Measurements from ENCODE around the gene FNTB.
A peak's percentile ranks its signal among the peaks of the same experiment; 100 is the strongest.
"Not testable (repeated sequence)": the region's sequence is repeated elsewhere in the genome, so short reads cannot be mapped to it uniquely, and the experiment has no call there.

The FNTB gene

DNA sequence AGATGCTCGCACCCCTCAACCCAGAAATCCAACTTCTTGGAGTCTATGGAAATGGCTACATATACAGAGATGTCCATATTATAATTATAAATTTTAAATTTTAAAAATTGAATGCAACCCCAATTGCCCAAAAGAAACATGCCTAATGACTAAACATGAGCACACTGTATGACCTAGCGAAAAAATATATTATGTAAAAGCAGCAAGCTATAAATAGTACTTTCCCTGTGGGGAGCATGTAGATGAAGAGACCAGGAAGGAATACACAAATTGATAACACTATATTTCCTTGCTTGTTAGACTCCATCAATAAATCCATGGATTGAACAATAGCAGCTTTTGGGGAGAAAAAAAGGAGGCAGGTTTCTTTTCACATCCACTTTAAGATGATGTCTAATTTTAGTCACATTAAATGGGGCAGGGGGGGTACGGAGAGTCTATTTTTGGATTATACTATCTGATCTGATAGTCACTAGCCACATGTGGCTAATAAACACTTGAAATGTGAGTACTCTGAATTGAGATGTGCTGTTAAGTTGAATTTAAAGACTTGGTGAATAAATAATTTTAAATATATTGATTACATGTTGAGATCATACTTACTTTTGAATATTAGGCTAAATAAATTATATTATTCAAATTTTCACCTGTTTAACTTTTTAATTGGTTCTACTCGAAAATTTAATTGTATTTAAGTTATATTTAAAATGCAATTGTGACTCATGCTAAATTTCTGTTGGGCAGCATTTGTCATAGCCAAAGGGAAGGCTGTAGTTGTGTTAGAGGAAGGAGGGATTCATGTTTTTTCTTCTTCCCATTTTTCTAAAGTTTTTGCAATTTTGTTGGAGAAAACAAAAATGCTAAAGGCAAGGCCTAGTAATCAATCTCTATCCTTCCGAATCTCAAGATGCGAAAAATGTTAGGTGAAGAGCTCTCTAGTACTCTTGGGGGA lies 98.1 kb downstream of the FNTB start:
- no peak for DNase-seq (ENCODE audit: low read depth in 2 of 2)

DNA sequence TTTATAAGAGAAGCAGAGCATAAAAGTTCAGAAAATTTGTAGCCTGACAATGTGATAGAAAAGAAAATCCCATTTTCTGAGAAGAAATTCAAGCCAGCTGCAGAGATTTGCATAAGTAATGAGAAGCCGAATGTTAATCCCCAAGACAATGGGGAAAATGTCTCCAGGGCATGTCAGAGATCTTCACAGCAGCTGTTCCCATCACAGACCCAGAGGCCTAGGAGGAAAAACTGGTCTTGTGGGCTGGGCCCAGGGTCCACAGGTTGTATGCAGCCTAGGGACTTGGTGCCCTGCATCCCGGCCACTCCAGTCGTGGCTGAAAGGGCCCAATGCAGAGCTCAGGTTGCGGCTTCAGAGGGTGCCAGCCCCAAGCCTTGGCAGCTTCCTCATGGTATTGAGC lies 100.0 kb downstream of the FNTB start:
- DNase-seq (ENCODE audit: low read depth in 2 of 2) = not testable (repeated sequence)

DNA sequence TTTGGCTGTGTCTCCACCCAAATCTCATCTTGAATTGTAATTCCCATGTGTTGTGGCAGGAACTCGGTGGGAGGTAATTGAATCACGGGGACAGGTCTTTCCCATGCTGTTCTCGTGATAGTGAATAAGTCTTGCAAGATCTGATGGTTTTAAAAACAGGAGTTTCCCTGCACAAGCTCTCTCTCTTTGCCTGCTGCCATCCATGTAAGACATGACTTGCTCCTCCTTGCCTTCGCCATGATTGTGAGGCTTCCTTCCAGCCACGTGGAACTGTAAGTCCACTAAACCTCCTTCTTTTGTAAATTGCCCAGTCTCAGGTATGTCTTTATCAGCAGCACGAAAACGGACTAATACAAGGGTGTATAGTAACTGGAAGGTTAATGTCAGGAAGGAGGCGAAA lies 101.1 kb downstream of the FNTB start:
- DNase-seq (ENCODE audit: low read depth in 2 of 2) = not testable (repeated sequence)

DNA sequence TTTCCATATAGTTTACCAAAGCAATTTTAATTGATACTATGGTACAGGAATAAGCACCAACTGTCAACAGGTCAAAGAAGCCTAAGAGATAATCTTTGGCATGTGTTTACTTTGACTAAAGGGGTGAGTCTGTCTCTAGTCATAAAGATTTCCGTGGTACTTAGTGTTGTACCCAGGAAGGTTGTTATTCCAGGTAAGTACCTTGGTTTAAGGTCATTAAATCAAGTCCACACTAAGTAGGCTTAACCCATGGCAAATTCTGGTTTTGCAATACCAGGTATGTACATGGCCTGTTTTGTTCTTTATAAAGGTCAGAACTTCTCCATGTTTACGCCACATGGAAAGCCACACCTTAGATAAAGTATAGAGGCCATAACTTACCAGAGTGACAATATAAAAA lies 105.7 kb downstream of the FNTB start:
- DNase-seq (ENCODE audit: low read depth in 2 of 2) = no peak

DNA sequence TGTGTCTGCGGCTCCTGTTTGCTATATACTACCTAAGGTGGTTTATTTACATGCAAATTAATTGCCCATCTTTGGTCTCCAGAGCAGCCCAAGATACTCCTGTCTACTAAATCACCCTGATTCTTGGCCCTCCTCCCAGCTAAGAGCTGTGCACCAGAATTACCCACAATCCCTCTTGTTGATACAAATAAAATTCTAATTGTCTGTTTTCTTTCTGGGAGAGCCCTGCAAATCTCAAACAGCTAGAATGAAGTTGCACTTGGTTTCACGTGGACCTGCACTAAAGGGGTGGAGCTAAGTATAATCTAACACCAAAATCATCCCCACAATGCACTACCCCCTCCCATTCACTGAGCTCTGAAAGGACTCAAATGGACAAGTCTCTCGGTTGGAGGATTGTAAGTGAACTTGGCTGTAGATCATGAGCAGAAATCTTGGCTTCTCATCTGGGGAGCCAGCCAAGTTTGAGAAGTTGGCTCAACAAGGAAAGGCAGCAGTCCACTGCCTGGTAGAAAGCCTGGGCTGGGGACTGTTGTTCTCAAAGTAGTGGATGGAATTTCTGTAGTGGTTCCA lies 109.0 kb downstream of the FNTB start:
- no peak for DNase-seq (ENCODE audit: low read depth in 2 of 2)

DNA sequence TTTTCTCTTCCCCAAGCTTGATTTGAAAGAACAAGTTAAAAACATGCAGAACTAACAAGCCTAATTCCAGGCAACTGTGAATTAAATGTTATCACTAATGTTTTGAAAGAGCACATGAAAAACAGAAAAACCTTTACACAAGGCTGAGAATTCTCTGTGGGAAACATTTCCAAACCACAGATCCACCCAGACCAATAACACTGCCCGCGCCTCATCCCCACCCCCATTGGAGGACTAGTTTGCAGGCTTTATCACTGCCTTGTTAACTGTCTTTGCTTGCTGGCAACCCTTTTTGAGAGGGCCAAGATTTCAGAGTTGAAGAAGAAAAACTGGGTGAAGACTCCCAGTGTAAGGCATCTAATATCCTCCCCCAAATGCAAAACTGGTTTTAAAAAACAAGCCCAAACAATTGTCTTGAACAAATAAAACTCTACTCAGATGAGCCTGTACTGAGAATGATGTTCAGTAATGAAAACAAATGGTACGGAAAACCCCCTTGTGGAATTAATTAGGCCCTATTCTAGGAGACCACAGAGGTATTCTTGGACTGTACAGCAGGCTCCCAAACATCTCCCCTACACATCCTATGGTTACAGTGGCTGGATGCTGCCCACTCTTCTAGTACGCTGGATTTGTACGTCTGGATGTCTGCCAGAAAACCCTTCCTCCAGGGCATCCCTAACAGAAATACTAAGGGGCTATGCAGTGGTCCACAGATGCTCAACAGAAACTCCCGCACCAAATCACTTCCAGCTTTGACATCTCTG lies 109.8 kb downstream of the FNTB start:
- no peak for DNase-seq (ENCODE audit: low read depth in 2 of 2)

DNA sequence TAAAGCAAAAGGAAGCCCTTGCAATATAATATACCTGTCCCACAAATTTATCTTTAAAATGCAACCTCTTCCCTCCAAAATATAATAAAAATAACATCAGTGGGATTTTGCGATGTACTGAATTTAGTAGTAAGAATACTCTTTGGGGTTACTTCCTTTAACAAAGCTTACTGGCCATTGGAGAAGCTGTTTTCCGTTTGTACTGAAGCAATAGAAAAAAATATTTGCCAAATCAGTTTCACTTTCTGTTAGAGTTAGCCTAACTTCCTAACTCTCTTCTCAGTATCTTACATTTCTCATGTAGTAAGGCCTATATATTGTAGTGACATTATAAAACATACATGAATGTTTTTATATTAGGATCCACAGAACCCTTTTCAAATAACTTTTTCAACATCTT lies 111.9 kb downstream of the FNTB start:
- no peak for DNase-seq (ENCODE audit: low read depth in 2 of 2)

DNA sequence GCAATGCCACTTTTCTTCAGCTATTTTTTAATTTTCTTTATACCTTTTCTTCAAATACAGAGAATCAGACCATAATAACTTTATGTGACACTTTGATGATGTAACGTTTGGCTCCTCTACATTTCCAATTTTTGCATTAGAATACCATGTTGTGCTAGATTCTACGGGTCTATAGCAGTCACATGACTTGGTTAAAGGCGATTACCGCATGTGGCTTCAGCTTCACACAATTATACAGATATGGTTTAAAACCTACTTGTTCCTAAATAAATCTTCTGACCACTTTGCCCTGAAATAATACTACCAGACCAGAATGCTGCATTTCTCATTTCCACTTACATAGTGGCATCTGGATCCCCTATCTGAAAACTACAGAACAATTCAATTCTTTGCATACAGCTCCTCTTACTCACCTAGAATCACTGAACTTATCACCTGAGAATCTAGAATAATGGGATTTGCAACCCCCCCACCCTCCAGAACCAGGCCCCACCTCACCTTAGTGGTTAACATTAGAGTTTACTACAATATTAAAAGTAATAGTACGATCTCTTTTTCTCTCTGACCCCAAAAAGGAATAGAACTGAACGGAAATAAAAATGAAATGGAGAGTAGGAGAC lies 114.3 kb downstream of the FNTB start:
- no peak for DNase-seq (ENCODE audit: low read depth in 2 of 2)

DNA sequence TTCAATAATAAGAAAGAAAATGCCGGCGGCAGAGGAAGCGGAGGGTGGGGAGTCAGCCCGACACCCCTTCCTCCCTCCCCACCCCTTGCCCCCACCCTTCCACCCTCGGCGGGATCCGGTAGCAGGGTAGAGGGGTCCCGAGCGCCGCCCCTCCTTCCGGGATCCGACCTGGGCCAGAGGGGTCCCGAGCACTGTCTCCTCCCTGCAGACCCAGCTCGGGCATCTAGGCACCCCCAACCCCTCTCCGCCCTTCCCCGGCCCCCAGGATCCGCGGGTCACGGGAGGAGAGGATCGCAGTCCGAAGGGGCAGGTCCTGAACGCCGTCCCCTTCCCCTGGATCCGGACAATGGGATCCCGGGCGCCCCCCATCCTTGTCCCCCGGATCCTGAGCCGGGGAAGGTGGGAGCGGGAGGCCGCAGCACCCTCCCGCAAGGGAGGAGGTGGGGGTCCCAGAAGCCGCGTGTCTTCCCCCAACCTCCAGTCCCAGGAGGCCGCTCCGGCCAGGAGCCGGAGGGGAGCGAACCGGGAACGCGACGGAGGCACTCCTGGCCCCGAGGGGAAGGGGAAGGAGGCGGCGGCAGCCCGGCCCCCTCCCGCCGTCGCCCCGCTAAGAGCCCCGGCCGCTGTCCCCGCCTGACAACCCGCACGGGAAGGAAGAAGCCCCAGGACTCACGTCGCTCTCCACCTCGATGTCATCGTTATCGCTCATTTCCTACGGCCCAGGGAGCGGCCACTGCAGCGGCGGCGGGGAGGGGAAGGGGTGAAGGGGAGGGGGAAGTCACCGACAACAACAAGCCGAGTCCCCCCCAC lies 115.1 kb downstream of the FNTB start:
- DNase-seq (ENCODE audit: low read depth in 2 of 2) = peak; percentile 15 to 29

DNA sequence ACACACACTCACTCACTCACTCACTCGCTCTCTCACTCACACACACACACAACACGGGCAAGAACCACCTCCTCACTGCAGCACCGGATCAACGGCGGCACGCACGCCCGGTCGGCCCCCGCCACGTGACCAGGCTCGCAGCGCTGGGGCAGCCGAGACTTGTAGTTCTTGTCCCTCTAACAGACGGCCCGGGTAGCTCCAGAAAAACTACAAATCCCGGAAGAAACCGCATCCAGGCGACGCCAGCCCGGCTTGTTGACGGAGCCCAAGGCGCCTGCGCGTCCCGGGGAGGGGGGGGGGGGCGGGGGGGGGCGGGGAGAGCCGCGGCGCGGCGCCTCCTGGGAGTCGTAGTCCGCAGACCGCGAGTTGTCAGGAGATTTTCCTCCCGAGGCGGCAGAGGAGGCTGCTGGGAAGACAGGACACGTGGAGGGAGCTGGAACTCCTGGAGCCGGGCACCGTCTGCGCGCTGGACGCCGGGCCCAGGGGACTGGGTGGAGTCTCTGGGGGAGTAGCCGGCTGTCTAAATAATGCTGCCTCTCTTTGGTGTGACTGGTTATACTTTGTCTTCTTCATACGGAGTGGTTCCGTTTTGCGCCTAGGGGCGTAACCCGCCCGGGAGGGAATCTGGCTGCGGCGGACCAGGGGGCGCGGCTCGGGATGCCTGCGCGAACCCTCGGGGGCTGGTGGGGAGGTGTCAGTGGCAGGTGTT lies 115.9 kb downstream of the FNTB start, which contains the start of gene MAX:
Gene MAX, minus strand, starts transcription at position 77 of the 709 bp plus-strand sequence. CDS start 178 bp downstream, outside the sequence.
- DNase-seq (ENCODE audit: low read depth in 2 of 2) = peak; percentile 93 to 95

DNA sequence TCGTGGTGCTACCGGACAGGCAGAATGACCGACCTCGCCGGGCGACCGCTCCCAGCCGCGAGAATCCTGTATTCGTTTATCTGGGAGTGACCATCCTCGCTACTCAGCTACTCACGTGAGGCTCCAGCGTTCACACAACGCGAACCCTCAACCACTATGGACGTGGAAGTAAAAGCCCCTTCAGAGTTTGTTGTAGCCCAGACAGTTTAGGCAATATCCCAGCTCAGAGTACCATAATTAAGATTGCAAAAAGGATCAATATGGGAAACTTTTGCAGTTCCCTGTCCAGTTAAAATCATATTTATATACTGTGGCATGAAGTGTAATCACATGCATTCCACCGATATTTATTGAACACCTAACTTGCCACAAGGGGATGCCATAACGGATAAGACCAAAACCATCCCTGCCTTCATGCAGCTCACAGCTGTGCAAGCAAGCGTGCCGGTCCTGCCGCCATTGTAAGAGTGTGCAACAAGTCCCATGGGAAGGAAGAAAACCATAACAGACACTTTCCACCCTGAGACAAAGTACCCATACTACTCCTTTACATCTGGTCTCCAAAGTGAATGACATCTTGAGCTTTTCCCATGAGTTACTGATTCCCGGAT lies 116.6 kb downstream of the FNTB start:
- no peak for DNase-seq (ENCODE audit: low read depth in 2 of 2)

DNA sequence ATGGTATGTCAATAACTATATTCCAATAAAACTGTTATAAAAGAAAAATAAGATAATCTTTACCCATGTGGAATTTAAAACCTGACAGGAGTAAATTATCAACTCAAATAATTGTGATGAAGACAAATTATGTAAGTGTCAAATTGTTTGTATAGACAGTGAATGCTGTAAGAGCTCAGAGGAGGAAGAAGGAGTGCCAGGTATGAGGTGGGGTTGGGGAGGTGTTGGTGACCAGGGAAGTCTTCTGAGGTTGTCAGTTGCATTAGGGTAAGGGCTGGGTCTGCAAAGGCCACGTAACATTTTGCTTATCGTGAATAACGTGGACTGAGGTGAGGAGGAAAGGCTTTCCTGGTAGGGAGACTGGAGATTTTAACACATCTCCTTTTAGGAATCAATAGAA lies 118.1 kb downstream of the FNTB start:
- no peak for DNase-seq (ENCODE audit: low read depth in 2 of 2)

DNA sequence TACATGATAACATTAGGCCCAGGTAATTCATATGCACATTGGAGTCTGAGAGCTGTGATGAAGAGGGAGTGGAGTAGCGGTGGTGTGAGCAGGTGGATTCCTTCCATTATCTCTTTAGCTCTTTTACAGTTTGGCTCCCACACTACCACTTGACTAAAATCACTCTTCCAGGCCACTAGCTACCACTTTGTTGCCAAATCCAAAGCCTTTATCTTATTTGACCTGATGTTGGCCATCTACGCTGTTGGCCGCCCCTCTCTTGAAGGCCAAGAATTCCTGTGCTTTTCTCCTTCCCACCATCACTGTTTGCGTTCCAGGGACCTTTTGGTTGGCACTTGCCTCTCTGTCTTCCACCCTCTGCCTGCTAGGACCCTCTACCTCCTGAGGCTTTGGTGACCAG lies 119.6 kb downstream of the FNTB start:
- no peak for DNase-seq (ENCODE audit: low read depth in 2 of 2)

DNA sequence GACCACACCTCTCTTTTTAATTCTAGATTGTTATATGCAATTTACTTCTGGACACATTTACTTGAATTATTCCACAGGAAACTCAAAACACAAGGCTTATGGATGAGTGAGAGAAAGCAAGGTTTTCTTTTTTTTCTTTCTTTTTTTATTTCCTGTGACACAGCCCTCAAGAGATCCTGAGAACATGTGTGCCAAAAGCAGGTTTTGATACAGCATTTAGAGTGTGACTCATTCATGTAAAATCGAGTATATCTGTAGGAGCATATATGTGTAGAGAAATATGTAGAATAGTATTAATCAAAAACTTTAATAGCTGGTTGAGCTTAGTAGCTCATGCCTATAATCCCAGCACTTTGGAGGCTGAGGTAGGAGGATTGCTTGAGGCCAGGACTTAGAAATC lies 120.0 kb downstream of the FNTB start:
- no peak for DNase-seq (ENCODE audit: low read depth in 2 of 2)

DNA sequence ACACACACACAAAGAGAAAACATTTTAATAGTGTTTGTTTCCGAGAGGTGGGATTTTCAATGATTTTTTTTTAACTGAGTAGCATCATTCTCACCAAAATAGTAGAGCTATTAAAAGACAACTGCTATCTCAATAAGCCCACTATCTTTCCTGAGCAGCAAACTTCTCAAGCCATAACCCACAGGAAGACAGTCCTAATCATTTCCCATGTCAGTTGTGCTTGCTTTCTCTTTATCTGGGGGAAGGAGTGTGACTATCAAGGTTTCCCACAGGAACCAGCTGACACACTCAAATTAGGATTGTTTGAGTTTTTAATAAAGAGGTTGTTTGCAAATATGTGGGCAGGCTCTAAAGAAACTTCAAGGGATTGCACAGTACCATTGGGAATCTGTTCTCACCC lies 120.5 kb downstream of the FNTB start:
- no peak for DNase-seq (ENCODE audit: low read depth in 2 of 2)

DNA sequence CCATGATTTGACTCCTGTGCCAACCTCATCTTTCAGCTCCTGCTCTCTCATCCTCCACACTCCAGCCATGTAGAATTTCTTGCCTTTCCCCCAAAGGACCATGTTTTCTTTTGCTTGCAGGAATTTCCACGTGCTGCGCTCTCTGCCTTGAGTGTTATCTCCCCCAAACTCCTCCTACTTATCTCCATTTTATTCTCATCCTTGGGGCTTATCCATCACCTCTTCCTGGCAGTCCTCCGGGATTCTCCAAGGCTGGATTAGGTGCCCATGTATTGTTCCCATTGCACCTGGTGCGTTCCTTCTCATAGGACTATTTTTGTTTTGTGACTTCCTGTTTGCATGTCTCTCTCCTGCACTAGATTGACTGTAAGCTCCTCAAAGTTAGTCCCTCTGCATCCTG lies 122.7 kb downstream of the FNTB start:
- DNase-seq (ENCODE audit: low read depth in 2 of 2) = no peak

DNA sequence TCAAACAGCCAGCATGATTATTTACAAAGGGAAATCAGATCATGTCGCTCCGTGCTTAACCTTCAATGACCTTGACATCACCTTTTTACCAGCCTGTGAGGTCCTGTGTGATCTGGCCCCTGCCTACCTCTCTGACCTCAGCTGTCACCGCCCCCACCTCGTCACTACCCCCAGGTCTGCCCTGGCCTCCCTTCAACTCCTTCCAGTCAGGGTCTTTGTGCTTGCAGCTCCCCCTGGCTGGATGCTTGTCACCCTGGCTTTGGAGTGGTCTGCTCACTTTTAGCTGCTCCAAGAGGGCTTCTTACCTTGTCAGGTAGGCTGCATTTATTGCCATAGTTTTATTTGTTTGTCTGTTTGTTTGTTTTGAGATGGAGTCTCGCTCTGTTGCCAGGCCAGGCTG lies 123.8 kb downstream of the FNTB start:
- no peak for DNase-seq (ENCODE audit: low read depth in 2 of 2)
